HG03575 (cell line): ENCODE data around the gene SCN5A.

Source experiments
- ATAC-seq: cut with Tn5 transposase; IDR thresholded peaks from one replicate; pipeline ENCODE4 v1.9.1; 2021; ENCODE audit not compliant: unreplicated experiment, insufficient number of reproducible peaks, low FRiP score; ENCODE audit errors: extremely low read depth

SCN5A gene

DNA sequence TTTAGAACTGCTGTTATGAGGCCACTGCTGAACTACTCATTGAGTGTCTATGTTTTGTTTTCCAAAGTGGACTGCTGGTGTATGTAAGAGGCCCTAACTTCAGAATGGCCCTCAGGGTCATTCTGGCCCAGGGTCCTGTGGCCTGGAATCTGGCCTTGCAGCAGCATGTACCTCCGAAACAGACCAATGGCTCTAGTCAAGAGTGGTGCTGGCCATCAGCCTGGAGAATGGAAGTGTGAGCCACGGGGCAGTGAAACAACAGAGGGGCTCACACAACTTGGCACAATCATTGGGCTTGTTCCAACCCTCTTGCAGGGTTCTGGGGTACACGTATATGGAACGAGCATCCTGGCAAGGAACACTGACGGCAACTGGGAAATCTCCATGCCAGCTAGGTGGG, 40.5 kb downstream of the SCN5A start:
- no peak for ATAC-seq

DNA sequence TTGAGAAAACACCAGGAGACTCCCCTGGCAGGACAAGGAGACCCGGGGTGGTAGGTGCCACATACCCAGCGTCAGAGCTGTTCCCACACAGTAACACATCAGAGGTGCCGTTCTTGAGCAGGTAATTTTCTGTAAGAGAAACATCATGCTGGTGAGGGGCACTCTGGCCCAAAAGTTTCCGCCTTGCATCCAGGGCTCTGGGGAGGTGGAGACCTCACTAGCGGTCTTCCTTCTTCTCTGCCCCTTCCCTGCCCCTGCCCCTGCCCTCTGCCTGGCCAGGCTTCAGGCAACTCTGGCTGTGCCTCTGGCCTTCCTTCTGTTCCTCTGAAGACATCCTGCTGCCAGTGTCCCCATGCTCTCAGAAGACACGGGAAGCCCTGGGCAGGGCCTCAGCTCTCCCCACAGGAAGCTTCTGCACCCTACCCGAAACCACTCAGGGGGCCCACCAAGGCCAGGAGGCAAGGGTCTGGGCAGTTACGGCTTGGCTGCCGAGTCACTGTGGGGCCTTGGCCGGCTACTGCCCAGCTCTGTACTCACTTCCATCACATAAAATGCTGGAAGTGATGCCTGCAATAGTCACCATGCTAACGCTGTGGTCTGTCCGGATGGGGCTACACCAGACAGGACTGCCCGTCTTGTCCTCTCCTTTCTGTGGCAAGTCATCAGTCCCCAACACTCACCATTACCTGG, 41.3 kb downstream of the SCN5A start:
- ATAC-seq: no peak

GRCh38 chr3:38606561-38606960, 42.9 kb downstream of the SCN5A start:
- no peak for ATAC-seq

DNA sequence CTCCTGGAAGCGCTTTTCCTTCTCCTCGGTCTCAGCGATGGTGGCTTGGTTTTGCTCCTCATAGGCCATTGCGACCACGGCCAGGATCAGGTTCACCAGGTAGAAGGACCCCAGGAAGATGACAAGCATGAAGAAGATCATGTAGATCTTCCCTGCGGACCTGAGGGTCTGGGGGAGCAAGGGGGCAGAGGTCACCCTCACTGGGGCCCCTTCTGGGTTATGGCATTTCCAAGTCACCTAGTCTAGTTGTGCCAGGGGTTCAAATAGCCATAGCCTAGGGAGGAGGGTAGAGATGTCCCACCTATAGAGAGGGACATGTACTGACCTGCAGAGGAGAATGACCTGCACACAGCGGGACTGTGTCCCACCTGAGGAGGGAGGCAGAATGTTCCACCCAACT, 43.5 kb downstream of the SCN5A start:
- ATAC-seq: no peak

DNA sequence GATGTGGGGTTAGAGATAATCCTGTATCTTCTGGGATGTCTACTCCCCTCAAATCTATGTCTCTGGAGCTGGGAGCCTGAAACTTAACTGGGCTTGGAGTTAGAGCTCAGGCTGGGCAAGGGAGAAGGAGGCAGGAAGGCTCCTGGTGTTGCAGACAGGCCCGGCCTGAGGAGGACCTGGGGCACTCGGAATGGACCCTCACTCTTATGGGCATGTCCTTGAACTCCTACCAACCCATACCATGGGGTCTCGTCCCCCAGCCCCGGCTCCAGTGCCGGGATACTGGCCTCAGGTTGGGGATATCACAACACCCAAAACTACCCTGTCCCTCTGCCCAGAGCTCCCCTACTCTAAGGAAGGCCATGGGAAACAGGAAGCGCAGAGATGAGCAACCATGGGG, 45.2 kb downstream of the SCN5A start:
- no peak for ATAC-seq

GRCh38 chr3:38603731-38604131, 45.8 kb downstream of the SCN5A start:
- ATAC-seq: no peak

DNA sequence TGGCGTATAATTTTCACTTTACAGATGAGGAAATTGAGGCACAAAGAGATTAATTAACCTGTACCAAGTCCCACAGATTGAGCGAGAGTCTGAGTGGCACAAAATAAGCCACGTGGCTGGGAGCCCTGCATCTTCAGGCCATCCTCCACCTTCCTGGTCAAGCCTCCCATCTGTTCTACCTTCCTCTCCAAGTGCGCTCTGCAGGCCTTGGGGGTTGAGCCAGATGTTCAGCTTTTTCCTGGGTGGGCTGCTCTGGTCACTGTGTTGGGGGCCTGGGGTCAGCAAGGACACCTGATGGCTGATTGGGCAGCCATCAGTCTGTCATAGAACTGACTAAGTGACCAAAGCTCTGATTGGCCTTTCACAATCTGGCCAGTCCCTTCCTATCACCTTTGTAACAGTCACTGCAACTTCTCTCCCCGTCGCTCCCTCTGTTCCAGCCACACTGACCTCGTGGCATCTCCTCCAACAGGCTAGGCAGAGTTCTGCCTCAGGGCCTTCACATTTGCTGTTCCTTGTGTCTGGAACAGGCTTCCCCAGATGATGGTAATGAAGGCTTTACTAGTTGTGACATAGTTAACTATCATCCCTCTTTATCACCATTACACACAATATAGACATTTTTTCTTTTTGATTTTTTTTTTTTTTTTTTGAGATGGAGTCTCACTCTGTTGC, 46.8 kb downstream of the SCN5A start:
- ATAC-seq: no peak

DNA sequence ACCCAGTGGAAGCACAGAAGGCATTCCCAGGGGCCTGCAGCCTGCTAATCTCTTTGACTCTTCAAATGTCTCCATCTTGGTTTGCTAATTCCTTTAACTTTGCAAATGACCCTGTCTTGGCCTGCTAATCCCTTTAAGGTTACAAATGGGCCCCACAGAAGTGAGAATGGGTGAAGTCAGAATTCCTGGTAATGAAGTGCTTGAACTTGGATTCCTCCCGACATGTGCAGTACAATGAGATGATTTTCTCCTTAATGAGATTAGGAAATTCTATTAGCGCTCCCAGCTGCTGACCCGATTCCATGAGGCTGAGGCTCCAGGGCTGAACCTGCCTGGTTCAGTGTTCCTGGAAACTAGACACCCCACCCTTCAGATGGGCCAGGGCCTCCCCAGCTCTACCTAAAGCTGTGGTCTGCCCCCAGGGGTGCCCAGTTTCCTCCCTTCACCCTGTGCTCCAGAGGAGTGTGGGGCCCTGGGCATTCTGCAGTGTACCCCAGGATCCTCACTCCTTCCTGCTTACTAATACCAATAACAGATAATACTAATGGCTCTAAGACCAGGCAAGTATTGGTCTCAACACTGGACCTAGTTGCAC, 47.4 kb downstream of the SCN5A start:
- no peak for ATAC-seq

GRCh38 chr3:38600551-38600950, 48.9 kb downstream of the SCN5A start:
- ATAC-seq: no peak

DNA sequence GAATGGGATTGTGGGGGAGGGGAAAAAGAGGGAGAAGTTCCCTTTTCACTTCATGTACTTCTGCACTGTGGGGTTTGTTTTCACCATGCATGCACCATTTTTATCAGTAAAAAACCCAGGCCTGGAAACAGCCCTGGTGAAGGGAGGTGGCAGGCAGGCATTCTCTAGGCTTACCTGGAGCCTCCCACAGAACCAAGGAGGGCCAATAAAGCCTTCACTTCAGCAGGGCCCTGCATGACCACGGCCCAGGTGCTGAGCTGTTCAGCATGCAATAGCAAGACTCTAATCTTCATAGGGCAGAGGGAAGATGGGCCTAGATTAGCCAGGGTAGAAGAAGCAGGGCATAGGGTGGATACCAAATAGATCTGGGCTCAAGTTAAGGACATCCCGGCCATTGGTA, 49.6 kb downstream of the SCN5A start:
- ATAC-seq: no peak

- no peak for ATAC-seq
These were observed 50.7 kb downstream of the SCN5A start for GRCh38 chr3:38598791-38599190.

- ATAC-seq: no peak
These were observed 51.9 kb downstream of the SCN5A start for GRCh38 chr3:38597502-38598060.

GRCh38 chr3:38595393-38595792, 54.1 kb downstream of the SCN5A start:
- ATAC-seq: no peak

DNA sequence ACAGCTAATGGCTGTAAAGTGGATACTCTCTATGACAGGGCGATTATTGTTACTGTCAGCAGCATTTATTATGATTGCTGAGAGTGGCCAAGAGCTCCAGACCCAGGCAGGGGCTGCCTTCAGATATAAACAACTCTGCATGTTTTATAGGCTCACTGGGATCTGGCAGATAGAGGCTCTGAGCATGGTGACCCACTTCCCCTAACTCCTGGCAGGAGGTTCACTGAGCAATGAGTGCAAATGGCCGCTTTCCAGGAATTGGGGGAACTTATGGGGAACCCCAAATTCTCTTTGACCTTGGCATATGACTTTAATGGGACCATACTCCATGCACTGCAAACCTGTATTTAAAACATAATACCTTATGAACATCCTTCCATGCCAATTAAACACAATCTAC, 59.0 kb downstream of the SCN5A start:
- no peak for ATAC-seq

GRCh38 chr3:38588995-38589937, 60.2 kb downstream of the SCN5A start:
- ATAC-seq: no peak

- ATAC-seq: no peak
These were observed 61.0 kb downstream of the SCN5A start for GRCh38 chr3:38588371-38588971.

- ATAC-seq: no peak
These were observed 61.8 kb downstream of the SCN5A start for GRCh38 chr3:38587548-38588131.
